Eye (tissue), 1 donor: ENCODE data around the gene ZFAND6.

Experiments
- DNase-seq: peaks from one replicate; pipeline ENCODE4 v3.0.0-alpha.2; 2015

ZFAND6 gene

GRCh38 chr15:80052597-80053304 is 6.7 kb upstream of the ZFAND6 start:
- DNase-seq: no peak

- no peak for DNase-seq
Measured at GRCh38 chr15:80055933-80056332, 3.5 kb upstream of the ZFAND6 start.

- no peak for DNase-seq
Measured at GRCh38 chr15:80058044-80058443, 1.4 kb upstream of the ZFAND6 start.

- no peak for DNase-seq
Measured at GRCh38 chr15:80059786-80060355, 395 bp downstream of the ZFAND6 start.

GRCh38 chr15:80060356-80061006 is 1.0 kb downstream of the ZFAND6 start:
- peak; percentile 81 for DNase-seq

- no peak for DNase-seq
Measured at GRCh38 chr15:80061582-80061981, 2.1 kb downstream of the ZFAND6 start.

GRCh38 chr15:80066912-80067311 is 7.4 kb downstream of the ZFAND6 start:
- no peak for DNase-seq

- DNase-seq: no peak
Measured at GRCh38 chr15:80068578-80068977, 9.1 kb downstream of the ZFAND6 start.

- DNase-seq: peak; percentile 37
Measured at GRCh38 chr15:80070840-80071239, 11.4 kb downstream of the ZFAND6 start.

GRCh38 chr15:80071652-80072051 is 12.2 kb downstream of the ZFAND6 start:
- no peak for DNase-seq

- peak; percentile 88 for DNase-seq
Measured at GRCh38 chr15:80072285-80072994, 13.0 kb downstream of the ZFAND6 start.

- DNase-seq: no peak
Measured at GRCh38 chr15:80073197-80073596, 13.7 kb downstream of the ZFAND6 start.

GRCh38 chr15:80076321-80077318 is 17.1 kb downstream of the ZFAND6 start:
- no peak for DNase-seq

GRCh38 chr15:80081390-80081789 is 21.9 kb downstream of the ZFAND6 start:
- no peak for DNase-seq

GRCh38 chr15:80087104-80087503 is 27.6 kb downstream of the ZFAND6 start:
- DNase-seq: no peak

GRCh38 chr15:80090041-80090440 is 30.6 kb downstream of the ZFAND6 start:
- DNase-seq: no peak

GRCh38 chr15:80090879-80091503 is 31.5 kb downstream of the ZFAND6 start:
- DNase-seq: no peak

- DNase-seq: no peak
Measured at GRCh38 chr15:80093854-80094418, 34.5 kb downstream of the ZFAND6 start.

GRCh38 chr15:80095511-80095910 is 36.0 kb downstream of the ZFAND6 start:
- DNase-seq: no peak

- no peak for DNase-seq
Measured at GRCh38 chr15:80095969-80096368, 36.5 kb downstream of the ZFAND6 start.

- no peak for DNase-seq
Measured at GRCh38 chr15:80098341-80098740, 38.9 kb downstream of the ZFAND6 start.
